GM19043 (cell line): ENCODE measurements around the gene RACGAP1.

Experiments used
- ATAC-seq: cut with Tn5 transposase; IDR thresholded peaks from one replicate; pipeline ENCODE4 v1.9.1; 2021; ENCODE audit warnings: low read depth; ENCODE audit not compliant: unreplicated experiment

RACGAP1 gene

DNA sequence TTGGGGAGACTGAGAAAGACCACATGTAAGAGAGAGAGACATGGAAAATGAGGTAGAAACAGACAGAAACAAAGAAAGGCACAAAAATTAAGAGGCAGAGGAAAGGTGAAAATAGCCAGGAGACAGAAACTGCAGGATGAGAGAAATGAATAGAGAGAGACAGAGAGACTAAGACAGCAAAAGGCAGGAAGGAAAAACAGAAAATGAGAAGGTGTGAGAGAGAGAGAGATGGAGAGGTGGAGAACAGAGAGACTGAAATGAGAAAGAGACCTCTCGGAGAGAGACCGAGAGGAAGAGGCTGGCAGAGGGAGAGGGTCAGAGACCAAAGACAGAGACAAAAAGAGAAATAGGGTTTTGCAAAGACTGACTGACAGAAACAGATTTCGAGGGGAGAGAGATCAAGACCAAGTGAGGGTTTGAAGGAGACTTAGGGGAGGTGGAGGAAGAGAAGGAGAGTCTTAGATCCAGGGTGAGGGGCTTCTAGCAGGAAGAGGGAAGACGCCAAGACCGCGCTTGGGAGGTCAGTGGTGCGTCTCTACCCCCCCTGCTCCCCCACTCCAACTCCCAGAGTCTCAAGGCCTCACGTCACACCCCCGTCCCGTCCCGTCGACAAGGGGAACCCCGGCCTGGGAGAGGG is 64.7 kb downstream of the RACGAP1 start:
- ATAC-seq, result no peak

DNA sequence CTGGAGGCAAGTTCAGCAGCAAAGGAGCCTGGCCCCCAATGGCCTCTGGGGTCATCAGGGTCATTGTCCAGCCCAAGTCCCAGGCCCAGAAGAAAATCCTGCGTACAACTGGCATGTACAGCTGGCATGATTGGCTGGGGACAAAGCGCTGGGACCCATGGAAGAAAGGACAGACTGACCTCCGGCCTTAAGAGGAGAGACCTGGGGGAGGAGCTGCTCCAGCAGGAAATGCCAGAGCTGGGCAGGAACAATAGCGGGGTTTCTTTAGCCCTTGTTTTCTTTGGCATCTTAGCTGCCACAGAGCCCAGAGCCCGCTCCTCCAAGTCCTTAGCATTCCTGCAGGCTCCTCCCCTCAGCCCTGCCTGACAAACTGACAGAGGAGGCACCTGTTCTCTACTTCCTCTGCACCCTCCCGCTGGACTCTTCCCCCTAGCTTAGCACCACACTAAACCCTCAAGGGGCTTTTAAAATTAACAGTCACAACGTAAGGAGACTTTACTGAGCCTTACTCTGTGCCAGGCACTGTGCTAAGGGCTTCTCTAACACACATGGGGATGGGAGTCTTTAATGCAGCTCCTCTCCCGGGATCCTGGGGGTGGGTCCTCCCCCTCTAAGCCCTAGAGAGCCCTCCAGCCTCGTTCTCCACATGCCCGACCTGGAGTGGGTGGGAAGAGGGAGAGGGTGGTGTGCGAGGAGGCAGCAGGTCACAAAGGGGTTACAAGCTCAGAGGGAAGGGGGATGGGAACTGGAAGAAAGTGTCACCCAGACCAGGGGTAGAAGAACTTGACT is 65.4 kb downstream of the RACGAP1 start:
- ATAC-seq, result no peak

DNA sequence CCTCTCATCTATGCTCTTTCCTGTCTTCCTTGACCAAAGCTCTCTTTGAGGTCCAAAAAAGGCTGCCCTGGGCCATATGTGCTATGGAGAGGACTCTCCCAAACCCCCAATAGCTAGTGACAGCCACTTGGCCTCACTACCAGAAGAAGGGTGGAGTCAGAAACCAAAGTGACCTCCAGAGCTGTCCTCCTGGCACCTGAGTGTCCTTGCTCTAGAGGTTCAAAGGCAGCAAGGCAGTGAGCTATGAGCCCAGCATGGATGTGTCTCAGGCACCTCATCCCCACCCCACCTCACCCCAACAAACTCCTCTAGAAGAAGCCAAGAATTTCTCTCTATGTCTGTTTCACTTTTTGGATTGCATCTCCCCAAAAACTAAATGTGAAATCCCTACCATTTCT is 67.7 kb downstream of the RACGAP1 start:
- no peak for ATAC-seq

DNA sequence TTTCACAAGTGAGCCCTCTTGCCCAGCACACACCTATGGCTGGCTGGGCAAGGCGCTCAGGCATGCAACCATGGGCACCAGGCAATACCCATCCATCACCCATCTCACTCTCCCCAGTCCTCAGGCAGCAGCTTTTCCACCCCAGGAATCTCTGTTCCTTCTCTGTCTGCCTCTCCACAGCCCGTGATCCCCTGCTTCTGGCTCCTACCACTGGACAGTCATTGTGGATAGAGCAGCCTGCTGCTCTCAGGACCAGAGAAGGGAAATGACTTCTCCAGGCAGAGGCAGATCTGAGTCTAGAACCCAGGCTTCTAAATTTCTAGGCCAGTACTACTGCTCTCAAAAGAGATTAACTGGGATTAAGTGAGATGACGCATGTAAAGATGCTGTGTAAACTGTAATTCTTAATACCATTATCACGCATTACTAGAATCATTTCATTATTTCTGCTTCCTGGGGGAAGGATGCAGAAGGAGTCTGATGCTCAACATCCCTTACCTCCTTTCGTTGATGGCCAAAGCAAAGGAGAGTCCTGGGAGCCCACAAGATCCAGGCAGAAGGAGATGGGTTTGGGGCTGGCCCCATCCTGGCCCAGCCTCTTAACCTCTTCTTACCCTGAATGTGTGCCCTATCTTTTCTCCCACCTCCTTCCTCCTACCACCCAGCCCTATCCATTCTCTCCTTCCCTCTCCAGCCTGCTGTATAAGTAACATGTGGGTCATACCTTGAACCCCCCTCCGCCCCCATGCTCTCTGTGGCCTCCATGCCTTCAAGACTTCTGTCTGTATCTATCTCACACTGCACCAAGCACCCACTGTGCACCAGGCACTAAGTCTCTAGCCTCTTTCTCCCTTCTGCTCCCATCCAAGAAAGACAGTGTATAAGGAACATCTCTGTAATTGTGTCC is 68.4 kb downstream of the RACGAP1 start:
- ATAC-seq, result no peak

DNA sequence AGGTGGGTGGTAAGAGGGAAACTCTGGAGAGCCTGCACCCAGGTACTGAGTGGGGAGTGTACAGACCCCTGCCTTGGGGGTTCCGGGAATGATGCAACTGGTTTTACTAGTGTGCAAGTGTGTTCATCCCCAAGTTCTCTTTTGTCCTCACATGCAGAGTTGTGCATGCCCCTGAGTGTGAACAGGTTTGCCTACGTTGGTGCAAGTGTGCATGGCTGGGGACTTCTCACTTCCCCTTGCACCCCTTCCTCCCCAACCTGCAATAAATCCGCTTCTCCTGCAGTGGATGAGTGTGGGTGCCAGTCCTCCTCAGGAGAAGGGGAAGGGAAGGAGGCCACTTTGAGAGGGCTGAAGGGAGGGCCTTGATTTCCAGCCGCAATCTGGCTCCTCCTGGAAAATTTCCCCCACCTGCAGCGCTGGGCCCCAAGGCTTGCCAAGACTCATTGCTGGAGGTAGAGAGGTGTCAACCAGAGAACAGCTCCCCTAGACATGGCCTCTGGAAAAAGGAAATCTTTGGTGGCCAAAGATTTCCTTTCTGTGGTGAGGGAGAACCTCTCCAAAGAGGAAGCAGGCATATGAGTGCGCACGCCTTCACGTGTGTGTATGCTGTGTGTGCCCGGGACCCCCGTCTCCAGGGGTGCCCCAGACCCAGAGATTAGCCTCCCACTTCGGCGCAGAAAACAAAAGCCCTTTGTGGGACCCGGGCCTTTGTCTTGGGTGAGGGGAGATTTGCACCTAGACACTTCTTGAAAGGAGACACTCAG is 69.2 kb downstream of the RACGAP1 start:
- ATAC-seq, result no peak

DNA sequence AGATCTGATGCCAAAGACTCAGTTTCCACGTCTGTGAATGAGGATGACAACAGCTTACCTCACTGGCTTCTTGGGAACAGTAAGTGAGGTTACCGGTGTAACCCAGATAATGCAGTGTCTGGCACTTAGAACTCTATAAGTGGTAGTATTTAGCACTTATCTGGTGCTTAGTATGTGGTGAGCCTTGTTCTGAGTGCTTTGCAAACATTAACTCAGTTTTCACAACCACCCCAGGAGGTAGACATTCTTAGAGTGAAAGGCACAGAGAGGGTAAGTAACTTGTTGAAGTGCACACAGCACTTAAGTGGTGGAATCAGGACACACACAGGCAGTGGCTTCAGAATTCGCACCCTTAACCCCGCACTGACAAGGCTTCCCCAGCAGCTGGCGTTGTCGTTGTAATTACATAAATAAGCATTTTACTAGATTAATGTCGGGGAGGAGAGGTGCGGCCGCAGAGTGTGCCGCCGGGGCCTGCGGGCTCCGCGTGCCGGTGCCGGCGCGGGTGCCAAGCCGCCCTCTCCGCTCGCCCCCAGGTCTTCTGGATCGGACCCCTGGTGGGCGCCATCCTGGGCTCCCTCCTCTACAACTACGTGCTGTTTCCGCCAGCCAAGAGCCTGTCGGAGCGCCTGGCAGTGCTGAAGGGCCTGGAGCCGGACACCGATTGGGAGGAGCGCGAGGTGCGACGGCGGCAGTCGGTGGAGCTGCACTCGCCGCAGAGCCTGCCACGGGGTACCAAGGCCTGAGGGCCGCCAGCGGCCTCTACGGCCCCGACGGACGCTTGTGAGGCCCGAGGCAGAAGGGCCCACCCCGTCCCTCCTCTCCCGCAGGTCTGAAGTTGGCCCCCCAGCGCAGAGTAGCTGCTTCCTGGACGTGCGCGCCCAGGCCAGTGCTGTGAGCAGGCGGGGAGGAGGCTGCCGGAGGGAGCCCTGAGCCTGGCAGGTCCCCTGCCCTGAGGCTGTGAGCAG is 70.1 kb downstream of the RACGAP1 start:
- no peak for ATAC-seq

DNA sequence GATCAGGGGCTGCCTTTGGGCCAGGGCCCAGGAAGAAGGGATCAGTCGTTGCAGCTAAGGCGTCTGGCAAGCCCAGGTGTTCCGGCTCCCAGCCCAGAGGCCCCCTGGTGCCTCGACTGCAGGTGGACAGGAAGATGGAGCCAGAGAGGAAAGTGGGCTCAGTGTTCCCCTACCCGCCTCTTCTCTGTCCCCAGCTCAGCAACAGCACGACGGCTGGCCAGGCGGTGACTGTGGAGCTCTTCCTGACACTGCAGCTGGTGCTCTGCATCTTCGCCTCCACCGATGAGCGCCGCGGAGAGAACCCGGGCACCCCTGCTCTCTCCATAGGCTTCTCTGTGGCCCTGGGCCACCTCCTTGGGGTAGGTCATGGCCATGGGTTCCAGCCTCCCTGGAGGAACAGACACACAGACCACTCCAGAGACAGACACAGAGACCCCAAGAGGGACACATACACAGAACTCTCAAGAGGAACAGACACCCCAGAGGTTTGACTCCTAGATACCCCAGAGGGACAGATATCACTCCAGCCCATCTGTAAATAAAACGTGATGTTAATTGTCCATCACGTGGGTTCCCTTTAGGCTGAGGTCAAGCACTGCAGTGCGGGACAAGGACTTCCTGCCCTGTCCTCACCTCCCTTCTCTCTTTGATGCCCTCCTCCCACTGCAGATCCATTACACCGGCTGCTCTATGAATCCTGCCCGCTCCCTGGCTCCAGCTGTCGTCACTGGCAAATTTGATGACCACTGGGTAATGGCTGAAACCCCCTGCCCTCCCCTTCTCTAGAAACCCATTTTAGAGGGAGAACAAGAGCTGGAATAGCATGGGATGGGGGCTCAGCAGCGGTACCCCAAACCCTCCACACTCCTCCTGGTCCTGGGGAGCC is 71.1 kb downstream of the RACGAP1 start:
- no peak for ATAC-seq

DNA sequence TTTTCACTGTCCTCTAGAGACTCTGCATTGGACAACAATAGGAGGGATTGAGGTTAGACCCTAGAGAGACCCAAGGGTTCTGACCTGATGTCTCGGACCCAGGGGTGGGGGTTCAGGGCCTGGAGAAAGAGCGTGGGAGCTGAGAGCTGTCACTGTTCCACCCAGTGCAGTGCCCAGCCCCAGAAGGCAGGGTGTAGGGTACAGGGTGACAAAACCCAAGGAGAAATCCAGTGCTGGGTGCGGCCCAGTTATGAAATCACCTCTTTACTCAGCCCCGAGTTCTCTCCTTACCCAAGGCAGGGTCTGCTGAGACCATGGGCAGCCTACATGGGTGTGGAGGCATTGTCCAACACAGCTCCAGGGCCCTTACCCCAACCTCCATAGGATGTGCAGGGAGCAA is 72.1 kb downstream of the RACGAP1 start:
- no peak for ATAC-seq

DNA sequence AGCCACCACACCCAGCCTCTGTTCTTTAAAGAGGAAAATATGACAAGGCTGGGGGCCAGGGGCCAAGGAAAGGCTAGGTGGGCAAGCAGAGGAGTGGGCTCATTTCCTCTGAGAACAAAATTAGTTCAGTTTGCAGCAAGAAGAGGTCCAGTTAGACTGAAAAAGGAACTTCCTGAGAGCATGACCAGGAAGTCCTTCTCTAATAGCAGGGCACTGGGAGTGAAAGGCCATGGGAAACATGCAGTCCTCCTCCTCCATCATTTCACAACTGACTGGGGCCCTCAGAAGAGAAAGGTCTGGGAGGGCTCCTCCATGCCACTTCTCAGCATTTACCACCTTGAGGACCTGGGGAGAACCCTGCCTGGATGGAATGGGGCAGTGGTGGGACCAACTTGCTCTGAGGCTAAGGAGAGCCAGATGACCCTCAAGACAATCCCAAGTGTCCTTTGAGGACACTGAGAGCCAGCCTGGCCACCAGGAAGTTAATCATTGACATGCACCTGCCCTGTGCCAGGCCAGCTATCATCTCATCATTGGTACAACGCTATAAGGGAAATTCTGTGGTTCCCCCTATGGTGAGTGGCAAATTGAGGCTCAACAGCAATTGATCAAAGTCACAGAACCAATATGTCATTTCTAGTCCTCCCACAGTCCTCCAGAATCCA is 72.8 kb downstream of the RACGAP1 start:
- ATAC-seq, result no peak

DNA sequence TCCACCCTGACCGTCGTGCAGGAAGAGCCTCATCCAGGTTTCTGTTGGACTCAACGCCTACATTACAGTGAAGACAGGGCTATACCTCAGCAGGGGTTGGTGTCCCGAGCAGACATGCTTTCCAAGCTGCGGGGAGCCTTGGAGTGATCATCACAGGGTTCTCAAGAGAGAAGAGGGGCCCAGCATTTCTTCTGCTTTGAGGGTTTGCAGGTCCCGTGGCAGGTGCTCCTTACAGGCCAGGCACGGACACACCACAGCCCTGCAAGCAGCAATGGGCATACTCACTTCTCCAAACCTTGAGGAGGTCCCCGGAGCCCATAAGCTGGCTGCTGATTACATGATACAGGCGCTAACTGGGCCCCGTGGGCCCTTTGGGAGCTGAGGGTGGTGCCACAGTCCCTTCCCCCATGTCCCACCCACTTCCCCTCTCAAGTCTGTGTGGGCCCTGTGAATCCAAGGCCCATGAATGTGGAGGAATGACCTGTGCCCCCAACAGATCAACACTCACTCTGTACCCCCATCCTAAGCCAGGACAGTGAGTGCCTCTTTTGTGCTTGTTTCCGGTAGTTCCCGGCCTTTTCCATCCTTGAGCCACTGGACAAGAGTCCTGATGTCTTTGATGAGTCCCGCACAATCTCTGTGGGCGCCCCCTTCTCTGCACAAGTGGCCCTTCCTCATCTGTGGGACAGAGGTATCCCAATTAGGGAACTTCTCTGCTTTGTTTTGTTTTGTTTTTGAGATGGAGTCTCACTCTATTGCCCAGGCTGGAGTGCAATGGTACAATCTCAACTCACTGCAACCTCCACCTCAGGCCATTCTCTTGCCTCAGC is 73.7 kb downstream of the RACGAP1 start:
- no peak for ATAC-seq

DNA sequence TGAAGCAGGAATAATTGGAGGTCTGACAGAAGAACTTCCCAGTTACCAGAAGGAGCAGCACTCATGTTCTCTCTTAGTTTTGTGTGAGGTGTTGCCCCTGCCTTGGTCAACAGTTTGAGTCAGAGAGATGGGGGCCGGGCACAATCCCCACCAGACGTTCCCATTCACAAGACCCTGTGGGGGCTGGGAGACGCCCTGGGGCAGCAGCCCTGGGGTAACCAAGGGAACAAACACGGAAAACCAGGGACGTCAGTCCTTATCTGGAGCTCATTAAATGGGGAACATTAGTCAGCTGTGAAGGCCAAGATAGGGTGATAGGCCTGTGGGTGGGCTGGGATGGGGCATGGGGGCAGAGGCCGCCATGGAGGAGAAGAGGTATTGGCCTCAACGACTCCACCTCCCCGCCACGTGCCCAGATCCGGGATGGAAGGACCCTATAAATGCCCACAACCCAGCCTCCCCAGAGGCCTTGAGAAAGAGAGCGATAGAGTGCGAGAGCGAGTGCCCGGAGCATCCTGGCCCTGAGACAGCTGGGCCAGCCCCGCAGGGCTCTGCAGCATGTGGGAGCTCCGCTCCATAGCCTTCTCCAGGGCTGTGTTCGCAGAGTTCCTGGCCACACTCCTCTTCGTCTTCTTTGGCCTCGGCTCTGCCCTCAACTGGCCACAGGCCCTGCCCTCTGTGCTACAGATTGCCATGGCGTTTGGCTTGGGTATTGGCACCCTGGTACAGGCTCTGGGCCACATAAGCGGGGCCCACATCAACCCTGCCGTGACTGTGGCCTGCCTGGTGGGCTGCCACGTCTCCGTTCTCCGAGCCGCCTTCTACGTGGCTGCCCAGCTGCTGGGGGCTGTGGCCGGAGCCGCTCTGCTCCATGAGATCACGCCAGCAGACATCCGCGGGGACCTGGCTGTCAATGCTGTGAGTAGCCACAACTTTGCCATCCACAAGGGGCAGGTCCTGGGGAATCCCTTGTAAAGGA is 74.7 kb downstream of the RACGAP1 start, which contains the start of gene AQP2:
AQP2 (plus strand) TSS at position 465 of the 979 bp plus-strand sequence; CDS start at position 559, 94 bp downstream.
- no peak for ATAC-seq

DNA sequence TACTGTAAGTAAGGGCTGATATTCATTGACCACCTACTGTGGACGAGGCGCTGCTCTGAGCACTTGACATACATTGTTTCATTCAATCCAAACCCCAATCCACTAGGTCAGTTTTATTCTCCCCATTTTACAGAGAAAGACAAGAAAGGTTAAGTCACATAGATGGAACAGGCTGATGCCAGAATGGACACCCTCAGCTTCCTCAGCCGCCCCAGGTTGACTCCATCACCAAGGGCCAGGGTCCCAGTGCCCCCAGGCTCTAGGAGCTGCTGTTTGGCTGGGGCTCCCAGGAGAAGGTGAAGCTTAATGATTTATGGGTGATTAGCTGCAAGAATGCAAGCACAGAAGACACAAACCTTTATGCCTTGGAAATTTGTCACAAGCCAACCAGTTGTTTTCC is 75.4 kb downstream of the RACGAP1 start:
- no peak for ATAC-seq

DNA sequence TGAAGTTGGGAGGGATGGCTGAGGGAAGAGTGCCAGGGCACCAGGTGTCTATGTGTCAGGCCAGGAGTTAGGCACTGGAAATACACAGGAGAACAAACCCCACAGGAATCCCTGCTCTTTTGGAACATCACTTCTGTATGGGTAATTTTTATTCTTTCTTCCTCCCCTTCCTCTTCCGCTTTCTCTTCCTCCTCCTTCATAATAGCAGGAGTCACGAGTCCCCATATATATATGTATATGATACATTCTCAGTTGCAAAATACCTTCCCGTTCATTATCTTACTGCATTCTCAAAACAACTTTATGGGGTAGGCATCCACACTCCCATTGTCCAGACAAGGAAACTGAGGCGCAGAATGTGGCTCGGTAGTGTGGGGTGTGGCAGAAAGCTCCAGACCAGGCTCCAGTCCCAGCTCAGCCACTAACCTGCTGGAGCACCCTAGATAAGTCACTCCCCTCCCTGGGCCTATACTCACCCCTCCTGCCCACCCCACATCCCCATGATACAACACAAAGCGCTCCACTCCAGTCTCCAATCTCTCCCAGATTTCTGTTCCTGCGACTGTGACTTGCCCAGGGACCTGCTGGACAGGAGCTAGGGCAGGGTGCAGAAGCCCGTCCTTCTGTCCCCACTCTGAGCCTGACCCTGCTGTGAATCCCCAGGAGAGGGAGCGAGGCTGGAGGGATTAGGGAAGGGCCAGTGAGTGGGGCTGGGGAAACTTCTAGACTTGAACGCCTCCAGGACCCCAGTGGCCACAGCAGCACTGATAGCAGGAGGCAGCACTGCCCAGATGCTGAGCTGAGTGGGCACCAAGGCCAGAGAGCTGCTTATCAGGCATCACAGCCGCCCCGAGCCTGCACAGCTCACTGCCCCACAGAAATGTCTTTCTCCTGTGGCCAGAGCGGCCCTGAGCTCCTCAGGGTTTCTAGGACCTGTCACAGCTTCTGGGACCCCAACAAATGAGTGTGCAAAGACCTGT is 76.1 kb downstream of the RACGAP1 start:
- no peak for ATAC-seq

DNA sequence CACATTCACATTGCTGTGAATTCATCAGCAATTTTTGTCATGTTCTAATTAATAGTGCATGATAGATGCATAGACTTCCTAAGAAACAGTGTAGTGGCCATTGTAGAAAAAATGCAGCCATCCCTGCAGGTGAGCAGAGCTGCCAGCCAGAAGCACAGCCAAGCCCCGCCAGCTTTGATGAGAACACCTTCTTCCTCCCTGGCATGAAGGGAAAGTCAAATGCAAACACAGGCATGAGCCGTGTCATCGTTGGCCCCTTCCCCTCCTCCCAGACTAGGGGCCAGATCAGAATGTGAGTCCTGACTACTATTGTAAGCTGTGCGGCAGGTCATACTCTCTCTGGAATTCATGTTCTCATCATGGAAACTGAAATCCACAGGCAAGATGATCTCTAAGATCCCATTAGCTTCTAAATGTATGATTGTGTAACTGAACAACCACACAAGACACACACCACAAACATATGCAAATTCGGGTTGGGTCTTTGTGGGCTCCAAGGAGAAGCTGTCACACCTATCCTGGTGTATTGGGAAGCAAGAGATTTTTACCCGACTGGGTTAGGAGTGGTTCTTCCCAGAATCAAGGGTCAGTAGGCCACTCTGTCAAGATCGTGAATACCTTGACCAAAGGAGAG is 77.6 kb downstream of the RACGAP1 start:
- ATAC-seq, result no peak
